OCI-LY3 (cell line): ENCODE data around the gene NOC4L.

Source experiments
- H2AFZ ChIP-seq: fragments of 200-600, 300-600 bp; shearing (Covaris generic); 2 replicates; pipeline ENCODE4 v1.6.0; 2014; ENCODE audit warnings: antibody characterized with exemption, low read depth, low read length
- H3K27ac ChIP-seq: fragments of 200-600, 300-600 bp; sonication (generic); 2 replicates; pipeline ENCODE4 v1.5.1; 2014; ENCODE audit warnings: mild to moderate bottlenecking, low read length, moderate library complexity, mixed read lengths
- H3K27me3 ChIP-seq: fragments of 200-600, 300-600 bp; sonication (generic); 2 replicates; pipeline ENCODE4 v1.6.1; 2014; ENCODE audit warnings: low read depth, low read length, mixed read lengths
- H3K36me3 ChIP-seq: fragments of 200-600, 300-600 bp; sonication (generic); replicated peaks from 2 replicates; pipeline ENCODE3; 2014; ENCODE audit warnings: low read depth, low read length, mixed read lengths
- H3K4me1 ChIP-seq: fragments of 300-600, 200-600 bp; sonication (generic); 2 replicates; pipeline ENCODE4 v1.6.1; 2014; ENCODE audit warnings: low read length, mixed read lengths
- H3K4me2 ChIP-seq: fragments of 200-600, 300-600 bp; sonication (generic); 2 replicates; pipeline ENCODE4 v1.6.1; 2014; ENCODE audit warnings: low read length, mixed read lengths
- H3K4me3 ChIP-seq: fragments of 300-600, 200-600 bp; sonication (generic); 2 replicates; pipeline ENCODE4 v1.5.1; 2014; ENCODE audit warnings: antibody characterized with exemption, mild to moderate bottlenecking, low read length, moderate library complexity
- H3K79me2 ChIP-seq: fragments of 300-600, 200-600 bp; shearing (Covaris generic); 2 replicates; pipeline ENCODE4 v1.6.1; 2014; ENCODE audit warnings: mild to moderate bottlenecking, low read length, mixed read lengths
- H3K9ac ChIP-seq: fragments of 300-600, 200-600 bp; shearing (Covaris generic); 2 replicates; pipeline ENCODE4 v1.6.0; 2014; ENCODE audit warnings: mild to moderate bottlenecking, low read length, moderate library complexity
- H3K9me3 ChIP-seq: fragments of 200-600, 300-600 bp; shearing (Covaris generic); 2 replicates; pipeline ENCODE4 v1.6.1; 2014; ENCODE audit warnings: low read length, mixed read lengths; ENCODE audit not compliant: insufficient read depth
- H4K20me1 ChIP-seq: fragments of 200-600, 300-600 bp; sonication (generic); 2 replicates; pipeline ENCODE4 v1.6.1; 2016; ENCODE audit warnings: low read length, mixed read lengths; ENCODE audit not compliant: insufficient read depth
- CTCF ChIP-seq: fragments of 200-600, 300-600 bp; sonication (generic); IDR thresholded peaks from 2 replicates; pipeline ENCODE4 v1.5.1; 2014; ENCODE audit warnings: antibody characterized with exemption, low read length, low read depth
- EZH2phosphoT487 ChIP-seq: fragments of 200-600 bp; shearing (Covaris generic); IDR thresholded peaks from 2 replicates; pipeline ENCODE4 v1.6.1; 2018; ENCODE audit warnings: antibody characterized with exemption, mixed run types, low read depth

Gene NOC4L

GRCh38 chr12:132196038-132196872 is 52.0 kb downstream of the NOC4L start:
- no peaks in the 10 kb centered on the region for H3K9me3 ChIP-seq
- H3K79me2 ChIP-seq: no peaks in the 10 kb centered on the region
- H3K27me3 ChIP-seq: no peaks in the 10 kb centered on the region
- no peak overlapping the region for H3K4me3 ChIP-seq
- H3K4me2 ChIP-seq: no peak overlapping the region
- H2AFZ ChIP-seq: no peak overlapping the region
- no peak overlapping the region for H3K27ac ChIP-seq
- no peaks in the 10 kb centered on the region for H4K20me1 ChIP-seq
- TF ChIP-seq CTCF (no peak), EZH2phosphoT487 (no peak)
- H3K9ac ChIP-seq: no peak overlapping the region
- H3K4me1 ChIP-seq: no peaks in the 10 kb centered on the region
- H3K36me3 ChIP-seq: no peaks in the 10 kb centered on the region

- Histone ChIP-seq H4K20me1 (no peaks in the 10 kb centered on the region), H3K27ac (no peak overlapping the region), H3K27me3 (no peaks in the 10 kb centered on the region), H3K4me2 (no peak overlapping the region), H3K4me1 (no peaks in the 10 kb centered on the region), H3K4me3 (no peak overlapping the region), H3K9me3 (no peaks in the 10 kb centered on the region), H3K79me2 (no peaks in the 10 kb centered on the region), H3K36me3 (no peaks in the 10 kb centered on the region), H2AFZ (no peak overlapping the region), H3K9ac (no peak overlapping the region)
- TF ChIP-seq CTCF: no peak
- no peak for TF ChIP-seq EZH2phosphoT487
Measured at GRCh38 chr12:132196873-132197390, 52.7 kb downstream of the NOC4L start.

- Histone ChIP-seq H3K9ac (no peak overlapping the region), H3K79me2 (no peaks in the 10 kb centered on the region), H3K27me3 (no peaks in the 10 kb centered on the region), H3K9me3 (no peaks in the 10 kb centered on the region), H3K4me3 (no peak overlapping the region), H3K27ac (no peak overlapping the region), H4K20me1 (no peaks in the 10 kb centered on the region), H2AFZ (no peak overlapping the region), H3K36me3 (no peaks in the 10 kb centered on the region), H3K4me2 (no peak overlapping the region), H3K4me1 (no peaks in the 10 kb centered on the region)
- TF ChIP-seq CTCF (no peak), EZH2phosphoT487 (no peak)
Measured at GRCh38 chr12:132197581-132198354, 53.5 kb downstream of the NOC4L start.

- Histone ChIP-seq H2AFZ (no peak overlapping the region), H3K9me3 (no peaks in the 10 kb centered on the region), H3K4me3 (no peak overlapping the region), H3K36me3 (no peaks in the 10 kb centered on the region), H3K79me2 (no peaks in the 10 kb centered on the region), H4K20me1 (no peaks in the 10 kb centered on the region), H3K27me3 (no peaks in the 10 kb centered on the region), H3K27ac (no peak overlapping the region), H3K9ac (no peak overlapping the region), H3K4me2 (no peak overlapping the region), H3K4me1 (no peaks in the 10 kb centered on the region)
- TF ChIP-seq EZH2phosphoT487: no peak
Measured at GRCh38 chr12:132199101-132199500, 54.8 kb downstream of the NOC4L start.
